Vagina (tissue), 2 donors: Measurements from ENCODE around the gene C1QTNF3. TPM values are rescaled to one million over a fixed set of nuclear protein-coding genes. Genes with fewer than 3 reads are reported as not detected.

Experiments used
- DNase-seq, 2 donors: peaks; one replicate each; pipeline ENCODE4 v3.0.0-alpha.2; 2017; ENCODE audit errors: extremely low spot score in 2 of 2
- H3K27ac ChIP-seq: fragments of 200-600 bp; sonication (generic); one replicate; pipeline ENCODE4 v1.5.1; 2019
- H3K27me3 ChIP-seq: fragments of 200-600 bp; sonication (generic); one replicate; pipeline ENCODE4 v1.5.1; 2019
- H3K36me3 ChIP-seq, 2 donors: fragments of 200-600 bp; sonication (generic); one replicate each; pipeline ENCODE4 v1.5.1; 2017 to 2019
- H3K4me1 ChIP-seq: fragments of 200-600 bp; sonication (generic); one replicate; pipeline ENCODE4 v1.5.1; 2019
- H3K4me3 ChIP-seq, 2 donors: fragments of 200-600 bp; sonication (generic); 1 replicate in 1 of 2; 2 replicates in 1 of 2; pipeline ENCODE4 v1.5.1; 2016 to 2019
- H3K9me3 ChIP-seq: fragments of 200-600 bp; sonication (generic); one replicate; pipeline ENCODE4 v1.5.1; 2019
- POLR2A ChIP-seq, 2 donors: fragments of 450-650 bp; IDR thresholded peaks; one replicate each; pipeline ENCODE4 v1.6.1; 2017; ENCODE audit warnings: antibody characterized with exemption in 2 of 2, mild to moderate bottlenecking in 2 of 2, moderate library complexity in 2 of 2
- POLR2AphosphoS5 ChIP-seq, 2 donors: sonication (generic); formaldehyde crosslinking; IDR thresholded peaks; one replicate each; pipeline ENCODE4 v1.9.0; 2017; ENCODE audit warnings: antibody characterized with exemption in 2 of 2, mild to moderate bottlenecking in 2 of 2, low read depth in 1 of 2; ENCODE audit not compliant: insufficient read depth in 1 of 2
- intact Hi-C: fragments of 100-400 bp; cut with DNase I; formaldehyde crosslinking; loops from one replicate; pipeline ENCODE4 v1.15.1; 2023
- total RNA-seq: library from RNA; depleted of rRNA; stranded (reverse); fragments of >200 nt; gene quantifications from one replicate; pipeline ENCODE4 v1.2.3, GENCODE V29; 2016
- TF ChIP-seq, protein P1 (sequence below), 3 experiments: fragments of 450-650 bp in 2 of 3; fragments of 200-600 bp in 1 of 3; sonication (generic) in 1 of 3; IDR thresholded peaks; one replicate each; pipeline ENCODE4 v1.5.1; 2017 to 2019; ENCODE audit warnings: antibody characterized with exemption in 3 of 3, mild to moderate bottlenecking in 2 of 3, moderate library complexity in 2 of 3

The C1QTNF3 gene
- total RNA-seq, 1 donor from 2014 or later: 7.1 TPM

DNA sequence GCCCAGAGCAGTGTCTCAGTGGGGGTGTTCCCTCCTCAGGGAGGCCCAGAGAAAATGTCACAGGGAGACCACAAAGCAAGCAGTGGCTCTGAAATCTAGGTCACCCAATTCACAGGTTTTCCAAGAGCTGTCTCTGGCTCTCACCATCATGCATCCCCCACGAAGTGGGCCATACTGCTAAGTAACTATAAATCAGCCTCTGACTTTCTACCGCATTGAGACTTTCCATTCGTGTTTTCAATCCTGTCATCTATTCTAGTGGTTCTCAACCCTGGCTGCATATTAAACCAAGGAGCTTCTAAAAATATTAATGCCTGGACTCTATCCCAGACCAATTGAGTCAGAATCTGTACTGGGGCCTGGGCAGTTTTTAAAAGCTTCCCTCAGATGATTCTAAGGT lies 2.0 kb upstream of the C1QTNF3 start:
- intact Hi-C loops: no loop called here
- peak overlapping the region; percentile 21 for H3K27ac ChIP-seq
- no peak for DNase-seq
- H3K9me3 ChIP-seq: no peaks in the 10 kb centered on the region
- no peaks in the 10 kb centered on the region for H3K27me3 ChIP-seq
- TF ChIP-seq POLR2AphosphoS5 (IDR thresholded peaks at IDR 0.05; ENCODE audit: insufficient read depth in 1 of 2, low read depth in 1 of 2) (no peak), POLR2A (IDR thresholded peaks at IDR 0.05) (no peak)
- TF ChIP-seq, protein P1, sequence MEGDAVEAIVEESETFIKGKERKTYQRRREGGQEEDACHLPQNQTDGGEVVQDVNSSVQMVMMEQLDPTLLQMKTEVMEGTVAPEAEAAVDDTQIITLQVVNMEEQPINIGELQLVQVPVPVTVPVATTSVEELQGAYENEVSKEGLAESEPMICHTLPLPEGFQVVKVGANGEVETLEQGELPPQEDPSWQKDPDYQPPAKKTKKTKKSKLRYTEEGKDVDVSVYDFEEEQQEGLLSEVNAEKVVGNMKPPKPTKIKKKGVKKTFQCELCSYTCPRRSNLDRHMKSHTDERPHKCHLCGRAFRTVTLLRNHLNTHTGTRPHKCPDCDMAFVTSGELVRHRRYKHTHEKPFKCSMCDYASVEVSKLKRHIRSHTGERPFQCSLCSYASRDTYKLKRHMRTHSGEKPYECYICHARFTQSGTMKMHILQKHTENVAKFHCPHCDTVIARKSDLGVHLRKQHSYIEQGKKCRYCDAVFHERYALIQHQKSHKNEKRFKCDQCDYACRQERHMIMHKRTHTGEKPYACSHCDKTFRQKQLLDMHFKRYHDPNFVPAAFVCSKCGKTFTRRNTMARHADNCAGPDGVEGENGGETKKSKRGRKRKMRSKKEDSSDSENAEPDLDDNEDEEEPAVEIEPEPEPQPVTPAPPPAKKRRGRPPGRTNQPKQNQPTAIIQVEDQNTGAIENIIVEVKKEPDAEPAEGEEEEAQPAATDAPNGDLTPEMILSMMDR (IDR thresholded peaks at IDR 0.05): no peak
- H3K4me1 ChIP-seq: peaks cover 18% of the 10 kb centered on the region
- no peak overlapping the region for H3K4me3 ChIP-seq
- H3K36me3 ChIP-seq: no peaks in the 10 kb centered on the region

DNA sequence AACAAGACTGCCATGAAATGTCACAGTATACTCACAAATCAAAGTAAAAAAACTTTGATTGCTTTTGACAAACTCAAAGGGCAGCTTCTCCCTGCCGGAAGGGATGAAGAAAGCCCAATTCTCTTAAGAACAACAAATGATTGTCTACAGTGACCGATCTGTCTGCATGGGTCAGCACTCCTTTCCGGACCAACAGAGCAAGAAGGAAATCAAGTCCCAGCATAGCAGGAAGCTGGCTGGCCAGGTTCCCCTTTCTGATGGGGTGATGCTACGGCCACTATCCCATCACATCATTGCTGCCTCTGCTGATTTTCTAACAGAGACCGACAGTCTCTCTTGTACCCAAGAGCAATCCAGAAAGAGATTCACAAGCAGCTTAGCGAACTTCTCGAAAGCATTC lies 692 bp downstream of the C1QTNF3 start:
- Histone ChIP-seq H3K4me1 (peaks cover 18% of the 10 kb centered on the region), H3K4me3 (peak overlapping the region in 1 of 2 donors; percentile 5), H3K27ac (no peak overlapping the region), H3K36me3 (no peaks in the 10 kb centered on the region), H3K9me3 (no peaks in the 10 kb centered on the region), H3K27me3 (no peaks in the 10 kb centered on the region)
- TF ChIP-seq POLR2AphosphoS5 (IDR thresholded peaks at IDR 0.05; ENCODE audit: insufficient read depth in 1 of 2, low read depth in 1 of 2) (no peak), POLR2A (IDR thresholded peaks at IDR 0.05) (no peak)
- TF ChIP-seq, protein P1 (IDR thresholded peaks at IDR 0.05): no peak
- intact Hi-C loops: no loop called here
- no peak for DNase-seq

DNA sequence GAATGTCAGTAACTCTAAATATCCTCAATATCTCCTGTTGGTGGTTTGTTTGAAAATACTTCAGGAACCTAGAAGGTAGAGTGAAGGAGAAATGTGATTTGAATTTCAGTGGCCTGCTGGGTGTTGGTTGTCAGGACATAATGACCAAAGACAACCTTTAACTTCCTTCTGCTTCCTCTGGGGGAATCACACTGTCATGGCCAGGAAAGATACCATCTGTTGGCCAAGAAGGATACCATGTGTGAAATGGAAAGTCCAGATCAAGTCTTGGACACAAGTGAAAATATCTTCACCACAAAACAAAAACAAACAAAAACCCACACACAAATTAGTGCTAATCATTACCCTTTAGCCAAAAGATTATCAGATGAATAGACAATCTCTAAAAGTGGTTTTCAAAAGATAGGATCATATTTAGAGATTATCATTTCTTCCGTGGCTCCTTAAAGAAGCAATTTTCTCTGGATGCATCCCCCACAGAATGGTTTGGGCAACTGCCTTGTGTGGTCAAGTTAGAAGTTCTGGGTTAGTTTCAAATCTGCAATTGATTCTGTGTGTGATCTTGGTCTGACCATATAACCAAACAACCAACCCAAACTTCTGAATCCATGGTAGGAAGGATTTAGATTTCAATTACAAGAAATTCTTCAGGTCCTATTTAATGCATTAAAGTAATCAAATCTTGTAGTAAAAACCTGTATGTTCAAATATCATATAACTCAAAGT lies 1.6 kb downstream of the C1QTNF3 start:
- Histone ChIP-seq H3K4me1 (peaks cover 18% of the 10 kb centered on the region), H3K4me3 (no peak overlapping the region), H3K36me3 (no peaks in the 10 kb centered on the region), H3K27me3 (no peaks in the 10 kb centered on the region), H3K27ac (no peak overlapping the region), H3K9me3 (no peaks in the 10 kb centered on the region)
- intact Hi-C loops: no loop called here
- DNase-seq: no peak
- TF ChIP-seq, protein P1 (IDR thresholded peaks at IDR 0.05): no peak
- TF ChIP-seq POLR2AphosphoS5 (IDR thresholded peaks at IDR 0.05; ENCODE audit: insufficient read depth in 1 of 2, low read depth in 1 of 2) (no peak), POLR2A (IDR thresholded peaks at IDR 0.05) (no peak)

DNA sequence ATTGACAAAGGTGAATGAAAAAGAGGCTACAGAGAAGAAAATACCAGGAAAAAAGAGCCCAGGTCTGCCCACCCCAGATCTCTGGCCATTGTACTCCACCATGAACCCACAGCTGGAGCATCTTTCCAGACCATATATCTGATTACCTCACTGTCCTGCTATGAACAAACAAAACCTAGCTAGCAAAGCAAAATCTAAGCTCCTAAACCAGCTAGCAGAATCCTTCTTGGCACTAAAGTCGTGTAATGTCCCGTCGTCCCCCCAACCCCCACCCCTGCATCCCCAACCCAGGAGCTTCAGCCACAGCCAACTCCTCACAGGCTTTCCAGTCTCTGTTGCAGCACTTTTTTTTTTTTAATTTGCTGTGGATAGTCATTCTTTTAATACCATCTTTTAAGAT lies 2.5 kb downstream of the C1QTNF3 start:
- Histone ChIP-seq H3K9me3 (no peaks in the 10 kb centered on the region), H3K36me3 (peaks cover 0 to 2% of the 10 kb centered on the region in 2 donors), H3K27me3 (no peaks in the 10 kb centered on the region), H3K27ac (no peak overlapping the region), H3K4me1 (peaks cover 18% of the 10 kb centered on the region), H3K4me3 (no peak overlapping the region)
- TF ChIP-seq, protein P1 (IDR thresholded peaks at IDR 0.05): no peak
- DNase-seq: no peak
- intact Hi-C loops: no loop called here

DNA sequence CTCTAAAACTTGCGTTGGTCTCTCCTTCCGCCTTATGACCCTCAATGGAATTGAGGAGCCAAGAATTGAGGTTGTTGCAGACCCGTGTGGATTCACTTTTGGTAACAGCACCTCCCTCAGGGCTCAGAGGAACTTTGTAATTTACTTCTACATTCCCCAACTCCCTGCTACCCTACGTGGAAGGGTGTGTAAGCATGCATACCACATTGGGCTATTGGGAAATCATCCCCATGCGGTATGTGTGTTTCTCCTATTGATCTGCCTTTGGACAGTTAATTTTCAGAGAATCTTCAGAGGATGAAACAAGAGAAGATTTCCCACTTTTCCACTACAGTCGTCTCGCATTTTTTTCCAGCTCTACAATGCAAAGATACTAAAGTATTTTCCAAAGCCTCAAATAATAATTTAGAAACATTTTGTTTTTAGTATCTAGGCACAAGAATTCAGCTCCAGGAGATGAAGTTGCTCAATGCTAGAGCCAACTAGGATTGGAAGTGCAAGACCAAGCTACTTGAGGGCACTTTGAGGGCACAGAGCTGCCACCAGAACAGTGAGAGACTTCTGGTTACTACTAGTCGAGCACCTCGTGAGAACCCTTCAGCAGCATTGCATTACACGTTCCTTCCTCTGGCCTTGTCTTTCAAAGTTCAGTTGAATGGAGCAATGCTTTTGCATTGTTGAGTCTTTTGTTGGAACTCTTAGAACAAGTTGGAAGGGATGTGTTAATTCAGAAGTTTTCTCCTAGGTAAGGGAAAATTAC lies 3.4 kb downstream of the C1QTNF3 start:
- DNase-seq: no peak
- intact Hi-C loops: loop anchor here (5.0 kb wide), 1 partner anchor 452 kb away; no protein-coding TSS in a partner anchor
- no peaks in the 10 kb centered on the region for H3K9me3 ChIP-seq
- no peak overlapping the region for H3K27ac ChIP-seq
- no peak overlapping the region for H3K4me3 ChIP-seq
- no peaks in the 10 kb centered on the region for H3K27me3 ChIP-seq
- peaks cover 18% of the 10 kb centered on the region for H3K4me1 ChIP-seq
- peaks cover 0 to 9% of the 10 kb centered on the region in 2 donors for H3K36me3 ChIP-seq
- TF ChIP-seq POLR2A (IDR thresholded peaks at IDR 0.05): no peak
- TF ChIP-seq, protein P1 (IDR thresholded peaks at IDR 0.05): no peak
- no peak for TF ChIP-seq POLR2AphosphoS5 (IDR thresholded peaks at IDR 0.05; ENCODE audit: insufficient read depth in 1 of 2, low read depth in 1 of 2)
